Suprapubic skin (tissue), 4 donors: Measurements from ENCODE around the gene CTNNAL1. TPM values are rescaled to one million over a fixed set of nuclear protein-coding genes. Genes with fewer than 3 reads are reported as not detected.
"Not testable (repeated sequence)": the region's sequence is repeated elsewhere in the genome, so short reads cannot be mapped to it uniquely, and the experiment has no call there.

ENCODE experiments used
- DNase-seq, 2 donors: peaks; one replicate each; pipeline ENCODE4 v3.0.0-alpha.2; 2019; ENCODE audit warnings: low spot score in 2 of 2
- H3K27ac ChIP-seq: fragments of 200-600 bp; sonication (generic); one replicate; pipeline ENCODE4 v1.5.1; 2019
- H3K27me3 ChIP-seq: fragments of 200-600 bp; sonication (generic); one replicate; pipeline ENCODE4 v1.5.1; 2019
- H3K36me3 ChIP-seq: fragments of 200-600 bp; sonication (generic); one replicate; pipeline ENCODE4 v1.5.1; 2019
- H3K4me1 ChIP-seq: fragments of 200-600 bp; sonication (generic); one replicate; pipeline ENCODE4 v1.5.1; 2019
- H3K4me3 ChIP-seq: fragments of 200-600 bp; sonication (generic); one replicate; pipeline ENCODE4 v1.5.1; 2019; ENCODE audit warnings: mild to moderate bottlenecking
- H3K9me3 ChIP-seq: fragments of 200-600 bp; sonication (generic); one replicate; pipeline ENCODE4 v1.5.1; 2019
- CTCF ChIP-seq, 2 donors: fragments of 200-600 bp in 1 of 2; fragments of 450-650 bp in 1 of 2; sonication (generic) in 1 of 2; IDR thresholded peaks; one replicate each; pipeline ENCODE4 v1.5.1; 2016 to 2019; ENCODE audit warnings: antibody characterized with exemption in 2 of 2, mild to moderate bottlenecking in 1 of 2, moderate library complexity in 1 of 2
- EP300 ChIP-seq: sonication (generic); formaldehyde crosslinking; IDR thresholded peaks from one replicate; pipeline ENCODE4 v1.6.1; 2017; ENCODE audit warnings: antibody characterized with exemption
- POLR2A ChIP-seq, 2 donors: fragments of 450-650 bp; IDR thresholded peaks; one replicate each; pipeline ENCODE4 v1.6.1; 2017; ENCODE audit warnings: antibody characterized with exemption in 2 of 2, mild to moderate bottlenecking in 2 of 2, moderate library complexity in 2 of 2
- POLR2AphosphoS5 ChIP-seq, 3 donors: sonication (generic); formaldehyde crosslinking; IDR thresholded peaks; one replicate each; pipeline ENCODE4 v1.6.1; 2017; ENCODE audit warnings: antibody characterized with exemption in 3 of 3
- WGBS: methylation state at CpG from one replicate; pipeline ENCODE4 v1.1.5; 2018; 5-methylcytosine and 5-hydroxymethylcytosine counted together
- total RNA-seq, 4 donors: library from RNA; depleted of rRNA; stranded (reverse); fragments of >200 nt; gene quantifications; one replicate each; pipeline ENCODE4 v1.1.0, GENCODE V29; 2016

The CTNNAL1 gene
- total RNA-seq, 4 donors from 2014 or later, result 13.0 to 23.2 (median 16.0) TPM

GRCh38 chr9:108973895-108974294 is 39.4 kb downstream of the CTNNAL1 start:
- no peaks in the 10 kb centered on the region for H3K27me3 ChIP-seq
- H3K36me3 ChIP-seq, result peaks cover 9% of the 10 kb centered on the region
- no peak for DNase-seq
- H3K4me1 ChIP-seq, result peaks cover 12% of the 10 kb centered on the region
- TF ChIP-seq CTCF (IDR thresholded peaks at IDR 0.05) (no peak), EP300 (no peak), POLR2A (IDR thresholded peaks at IDR 0.05) (no peak), POLR2AphosphoS5 (IDR thresholded peaks at IDR 0.05) (no peak)
- H3K4me3 ChIP-seq, result no peak overlapping the region
- H3K9me3 ChIP-seq, result no peaks in the 10 kb centered on the region
- whole genome bisulfite sequencing, result 77% methylated on average over 5 of the region's 5 CpGs
- no peak overlapping the region for H3K27ac ChIP-seq

- Histone ChIP-seq H3K9me3 (no peaks in the 10 kb centered on the region), H3K36me3 (peaks cover 9% of the 10 kb centered on the region), H3K4me1 (peaks cover 7% of the 10 kb centered on the region), H3K27me3 (no peaks in the 10 kb centered on the region), H3K4me3 (no peak overlapping the region), H3K27ac (no peak overlapping the region)
- 50% methylated on average over 2 of the region's 2 CpGs for WGBS
- TF ChIP-seq POLR2AphosphoS5 (IDR thresholded peaks at IDR 0.05), result no peak
- no peak for TF ChIP-seq CTCF (IDR thresholded peaks at IDR 0.05)
- TF ChIP-seq EP300, result no peak
- no peak for TF ChIP-seq POLR2A (IDR thresholded peaks at IDR 0.05)
- DNase-seq, result no peak
Observed at GRCh38 chr9:108972626-108973209, 40.6 kb downstream of the CTNNAL1 start.

- no peaks in the 10 kb centered on the region for H3K9me3 ChIP-seq
- TF ChIP-seq POLR2A (IDR thresholded peaks at IDR 0.05) (no peak), CTCF (IDR thresholded peaks at IDR 0.05) (no peak)
- no peak for DNase-seq
- H3K36me3 ChIP-seq, result peaks cover 9% of the 10 kb centered on the region
- peaks cover 7% of the 10 kb centered on the region for H3K4me1 ChIP-seq
- H3K27ac ChIP-seq, result no peak overlapping the region
- 91% methylated on average over 3 of the region's 3 CpGs for WGBS
- no peak overlapping the region for H3K4me3 ChIP-seq
- H3K27me3 ChIP-seq, result no peaks in the 10 kb centered on the region
Observed at GRCh38 chr9:108972186-108972585, 41.1 kb downstream of the CTNNAL1 start.

- not testable (repeated sequence) for H3K9me3 ChIP-seq, H3K27ac ChIP-seq, DNase-seq, H3K27me3 ChIP-seq, H3K4me3 ChIP-seq, H3K4me1 ChIP-seq, H3K36me3 ChIP-seq
- 98% methylated on average over 2 of the region's 2 CpGs for WGBS
Observed at GRCh38 chr9:108971392-108971791, 41.9 kb downstream of the CTNNAL1 start.

- H3K27ac ChIP-seq, result no peak overlapping the region
- no peaks in the 10 kb centered on the region for H3K9me3 ChIP-seq
- TF ChIP-seq POLR2A (IDR thresholded peaks at IDR 0.05) (no peak), POLR2AphosphoS5 (IDR thresholded peaks at IDR 0.05) (no peak), EP300 (no peak), CTCF (IDR thresholded peaks at IDR 0.05) (no peak)
- peaks cover 13% of the 10 kb centered on the region for H3K36me3 ChIP-seq
- no peaks in the 10 kb centered on the region for H3K27me3 ChIP-seq
- DNase-seq, result no peak
- peaks cover 2% of the 10 kb centered on the region for H3K4me1 ChIP-seq
- no peak overlapping the region for H3K4me3 ChIP-seq
Observed at GRCh38 chr9:108967916-108968315, 45.4 kb downstream of the CTNNAL1 start.
